HG02623 (cell line): Measurements from ENCODE around the gene PAM.
"Not testable (repeated sequence)": the region's sequence is repeated elsewhere in the genome, so short reads cannot be mapped to it uniquely, and the experiment has no call there.

Experiments
- ATAC-seq: cut with Tn5 transposase; IDR thresholded peaks from one replicate; pipeline ENCODE4 v1.9.1; 2021; ENCODE audit warnings: moderate library complexity; ENCODE audit not compliant: unreplicated experiment

PAM gene

GRCh38 chr5:102891175-102891574, 136.1 kb downstream of the PAM start:
- ATAC-seq, result no peak

DNA sequence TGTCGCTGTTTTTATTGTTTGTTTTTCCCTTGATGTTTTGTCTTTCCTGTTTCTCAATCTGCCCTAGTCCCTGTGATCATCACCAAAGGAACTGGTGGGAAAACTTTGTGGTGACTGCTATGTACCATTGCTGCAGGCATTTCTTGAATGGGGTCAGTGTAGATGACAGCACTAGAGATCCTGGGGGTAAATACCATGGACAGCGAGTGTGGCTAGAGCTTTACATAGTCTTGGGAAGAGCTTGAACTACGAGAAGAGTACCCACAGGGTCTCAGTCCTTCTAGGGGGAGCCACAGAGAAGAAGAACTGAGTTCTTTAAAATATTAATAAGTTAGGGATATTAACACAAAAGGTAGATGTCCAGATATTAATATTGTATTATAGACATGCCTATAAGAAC, 138.8 kb downstream of the PAM start:
- ATAC-seq, result no peak

- no peak for ATAC-seq
These were observed 140.1 kb downstream of the PAM start for GRCh38 chr5:102895234-102895633.

GRCh38 chr5:102895976-102896375, 140.9 kb downstream of the PAM start:
- no peak for ATAC-seq

- ATAC-seq, result no peak
These were observed 146.5 kb downstream of the PAM start for GRCh38 chr5:102901424-102902134.

DNA sequence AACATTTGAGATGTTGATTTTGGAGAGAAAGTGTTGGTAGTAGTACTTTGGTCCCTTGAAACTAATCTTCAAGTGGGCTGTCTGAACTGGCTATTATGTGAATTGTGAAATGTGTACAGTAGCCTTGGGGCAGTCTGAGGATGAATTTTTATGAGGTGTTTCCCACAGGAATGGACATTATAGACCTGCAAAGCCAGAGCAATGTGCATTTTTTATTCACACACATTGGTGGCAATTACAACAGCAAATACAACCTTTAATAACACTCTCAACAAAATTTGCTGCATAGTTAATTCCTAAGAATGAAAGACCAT, 147.0 kb downstream of the PAM start:
- no peak for ATAC-seq

DNA sequence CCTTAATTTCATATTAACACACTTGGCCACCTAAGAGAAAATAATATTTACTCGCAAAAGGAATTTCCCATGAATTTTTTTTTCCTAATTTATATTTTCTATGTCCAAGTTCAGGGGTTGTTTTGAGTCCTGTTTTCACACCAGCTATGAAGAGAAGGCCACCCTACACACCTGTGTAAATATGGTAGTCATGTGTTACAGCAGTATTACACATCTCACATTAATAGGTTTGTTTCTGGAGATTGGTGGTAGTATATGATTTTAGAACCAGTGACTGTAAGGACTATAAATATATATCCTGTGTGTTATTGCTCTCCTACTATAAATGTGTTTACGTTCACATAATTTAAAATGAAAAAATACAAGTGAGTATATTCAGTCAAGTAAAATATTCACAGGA, 147.5 kb downstream of the PAM start:
- no peak for ATAC-seq

DNA sequence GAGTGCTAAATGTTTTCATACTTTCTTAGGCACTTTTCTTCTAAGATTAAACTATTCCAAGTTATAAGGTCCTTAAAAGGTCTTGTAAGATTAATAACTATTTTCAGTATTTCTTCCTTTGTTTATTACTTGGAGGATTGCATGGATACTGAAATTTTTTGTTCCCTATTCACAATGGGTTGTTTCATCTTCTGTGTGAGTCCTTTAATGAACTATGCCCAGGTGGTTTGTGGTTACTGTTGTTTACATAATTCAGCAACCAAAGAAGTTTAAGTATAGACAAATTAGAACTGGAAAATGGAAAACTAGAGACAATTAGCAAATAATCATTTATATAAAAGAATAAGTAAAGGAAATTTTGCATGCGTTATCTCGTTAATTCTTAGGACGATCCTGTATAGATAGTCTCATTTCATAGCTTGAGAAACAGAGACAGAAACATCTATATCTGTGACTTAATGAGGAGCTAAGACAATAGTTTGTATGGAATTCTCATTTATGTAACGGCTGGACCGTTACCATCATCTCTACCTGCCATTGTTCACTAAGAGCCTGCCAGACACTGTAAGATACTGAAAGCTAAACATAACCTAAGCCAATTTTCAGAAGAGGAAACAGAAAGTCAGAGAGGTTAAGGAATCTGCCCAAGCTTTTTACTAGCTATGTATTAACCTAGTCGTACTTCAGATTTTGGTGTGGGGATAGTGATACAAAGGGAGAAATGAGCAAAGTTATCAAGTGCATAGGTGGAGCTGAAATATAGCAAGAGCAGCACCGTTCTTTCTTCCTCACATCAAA, 148.2 kb downstream of the PAM start:
- no peak for ATAC-seq

DNA sequence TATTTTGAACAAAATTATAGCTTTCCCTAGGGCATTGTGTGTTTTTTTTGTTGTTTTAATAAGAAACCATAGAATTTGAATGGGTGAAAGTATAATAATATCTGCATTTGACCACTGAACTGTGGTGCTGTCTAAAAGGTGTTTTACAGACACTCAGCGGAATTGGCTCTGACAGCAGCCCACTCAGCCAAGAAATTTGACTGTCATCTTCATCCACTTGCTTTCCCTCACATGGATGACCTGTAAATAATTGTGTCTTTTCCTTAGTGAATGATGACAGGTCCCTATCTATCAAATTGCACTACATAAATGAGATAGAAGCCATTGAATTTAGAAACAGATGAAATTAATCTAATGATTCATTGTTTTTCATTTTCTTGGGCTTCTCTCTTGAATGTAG, 150.0 kb downstream of the PAM start:
- no peak for ATAC-seq

DNA sequence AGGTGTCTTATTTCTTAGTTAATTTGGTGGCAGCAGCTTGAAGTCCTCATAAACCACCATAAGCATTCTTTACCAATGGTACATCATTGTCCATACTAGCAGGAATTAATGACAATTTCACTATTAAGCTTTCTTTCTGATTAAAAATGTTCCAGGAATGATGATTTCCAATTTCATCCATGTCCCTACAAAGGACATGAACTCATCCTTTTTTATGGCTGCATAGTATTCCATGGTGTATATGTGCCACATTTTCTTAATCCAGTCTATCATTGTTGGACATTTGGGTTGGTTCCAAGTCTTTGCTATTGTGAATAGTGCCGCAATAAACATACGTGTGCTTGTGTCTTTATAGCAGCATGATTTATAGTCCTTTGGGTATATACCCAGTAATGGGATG, 152.0 kb downstream of the PAM start:
- not testable (repeated sequence) for ATAC-seq

DNA sequence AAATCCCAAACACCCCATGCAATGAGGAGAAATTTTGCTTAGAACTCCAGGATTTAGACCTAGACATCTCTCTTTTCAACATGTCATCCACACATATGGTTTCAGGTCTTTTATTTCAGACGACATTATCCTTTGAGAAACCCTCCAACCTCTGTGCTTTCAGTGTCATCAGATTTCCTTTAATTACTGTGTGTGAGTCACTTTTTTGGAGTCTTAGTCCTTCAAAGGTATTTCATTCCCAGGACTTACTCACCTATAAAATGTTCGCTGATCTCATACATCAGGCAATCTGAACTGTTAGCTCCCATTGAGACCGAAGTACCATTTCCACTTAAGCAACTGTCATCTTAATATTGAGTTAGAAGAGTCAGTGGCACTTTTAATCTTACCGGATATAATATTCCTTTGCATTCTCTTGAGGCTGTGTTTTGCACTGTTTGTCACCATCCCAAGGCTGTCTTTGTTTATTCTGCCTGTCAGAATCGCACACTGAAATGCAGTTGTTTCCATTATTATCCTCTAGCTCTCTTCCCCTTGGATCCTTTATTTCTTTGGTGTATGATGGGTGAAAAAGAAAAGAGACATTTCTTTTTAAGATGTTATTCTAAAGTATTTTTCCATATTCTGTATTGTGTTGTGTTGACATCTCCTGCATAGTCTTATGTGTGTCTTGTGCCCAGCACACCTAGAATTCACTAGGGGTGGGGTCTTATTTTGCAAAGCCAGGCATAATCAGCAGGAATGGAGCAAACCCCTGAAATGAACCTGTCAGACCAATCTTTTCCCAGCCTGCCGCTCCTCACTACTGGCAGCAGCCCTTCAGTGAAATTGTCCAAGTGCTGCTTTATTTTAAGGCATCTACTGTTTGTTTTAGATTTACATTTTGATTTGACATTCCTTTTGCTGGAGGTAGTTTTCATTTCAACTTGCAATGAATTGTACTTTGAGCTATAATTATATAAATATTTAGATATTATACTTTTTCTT, 155.4 kb downstream of the PAM start:
- no peak for ATAC-seq

- ATAC-seq, result no peak
These were observed 156.9 kb downstream of the PAM start for GRCh38 chr5:102911973-102912372.

DNA sequence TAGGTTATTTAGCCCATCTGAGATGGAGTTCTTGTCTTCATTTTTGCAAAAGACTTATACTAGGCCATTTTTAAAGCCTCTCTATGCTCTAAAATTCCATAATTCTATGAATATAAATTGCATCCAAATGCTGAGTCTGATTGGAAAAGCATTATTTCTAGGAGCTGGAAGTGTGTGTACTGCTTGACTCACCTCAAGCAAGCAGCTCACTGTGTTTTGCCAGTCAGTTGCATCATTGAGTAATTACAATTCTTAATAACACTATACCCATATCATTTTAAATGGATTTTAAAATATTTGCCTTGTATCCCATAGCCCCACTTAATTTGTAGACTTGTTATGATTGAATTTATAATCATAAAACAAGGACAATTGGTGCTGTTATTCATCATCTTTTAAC, 161.0 kb downstream of the PAM start:
- no peak for ATAC-seq

- no peak for ATAC-seq
These were observed 164.0 kb downstream of the PAM start for GRCh38 chr5:102918986-102919610.

DNA sequence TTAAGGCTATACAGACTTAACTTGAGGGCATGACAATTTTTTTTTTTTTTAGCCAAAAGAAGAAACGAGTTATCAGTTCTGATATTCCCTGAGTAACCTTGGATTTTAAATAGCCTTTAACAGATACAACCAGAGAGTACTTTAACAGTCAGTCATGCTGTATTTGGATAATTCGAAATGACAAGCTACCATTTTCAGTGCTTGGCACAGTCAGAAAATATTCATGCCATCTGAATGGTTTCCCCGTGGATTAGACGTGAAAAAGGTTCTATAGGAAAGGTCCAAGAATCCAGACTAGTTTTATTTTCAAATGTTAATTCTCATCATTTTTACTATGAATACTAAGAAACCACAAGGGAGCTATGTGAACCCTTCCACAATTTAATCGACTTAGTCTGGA, 165.7 kb downstream of the PAM start:
- no peak for ATAC-seq

DNA sequence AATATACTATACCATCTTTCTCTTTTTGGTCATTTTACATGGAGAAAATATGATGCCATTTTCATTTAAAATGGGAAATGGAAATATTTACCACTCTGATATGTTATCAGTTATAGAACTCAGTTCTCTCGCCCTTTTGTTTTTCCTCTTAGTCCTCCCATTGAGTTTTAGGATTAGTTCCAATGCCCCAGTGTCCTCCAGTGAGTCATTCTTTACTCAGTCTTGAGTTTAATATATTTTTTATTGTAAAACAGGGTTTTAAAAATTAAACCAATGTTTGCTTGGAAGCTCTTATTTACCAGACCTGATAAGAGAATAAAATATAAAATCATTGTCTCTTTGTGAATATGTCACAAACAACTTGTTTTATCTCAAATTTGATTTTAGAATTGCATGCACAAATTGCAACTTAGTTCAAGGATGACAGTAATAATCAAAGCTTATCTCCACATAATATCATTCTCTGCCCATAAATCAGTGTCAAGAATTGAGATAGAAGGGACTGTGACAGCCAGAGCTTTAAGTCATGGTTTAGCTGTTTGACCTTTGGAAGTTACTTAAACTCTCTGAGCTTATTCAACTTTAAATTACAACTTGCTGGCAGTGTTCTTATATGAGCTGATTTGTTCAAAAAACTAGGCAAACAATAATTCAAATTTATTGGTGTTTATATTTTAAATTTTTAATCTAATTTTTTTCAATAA, 166.4 kb downstream of the PAM start:
- ATAC-seq, result no peak

DNA sequence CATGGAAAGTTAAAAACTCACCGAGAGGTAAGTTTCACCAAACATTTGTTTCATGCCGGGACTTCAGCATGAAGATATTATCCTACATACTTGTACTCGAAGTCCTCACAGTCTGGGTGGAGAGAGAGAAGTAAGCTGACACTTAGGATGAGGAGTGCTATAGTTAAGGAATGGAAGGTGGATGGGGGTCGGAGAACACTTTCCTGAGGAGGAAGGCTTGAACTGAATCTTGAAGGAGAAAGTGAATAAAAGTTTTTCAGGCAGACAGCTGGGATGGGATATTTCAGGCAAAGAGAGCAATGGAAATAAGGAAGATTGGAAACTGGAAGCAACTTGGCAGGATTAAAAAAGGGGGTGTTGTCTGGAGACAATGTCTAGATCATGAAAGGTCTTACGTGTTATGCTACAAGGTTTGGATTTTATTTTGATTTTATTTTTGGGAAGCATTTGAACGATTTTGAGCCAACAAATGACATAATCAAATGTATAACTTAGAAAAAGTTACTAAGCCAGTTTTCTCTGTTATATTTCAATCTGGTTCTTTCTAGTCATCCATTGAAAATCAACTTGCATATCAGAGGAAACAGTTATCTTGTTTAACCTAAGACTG, 167.1 kb downstream of the PAM start:
- no peak for ATAC-seq

- no peak for ATAC-seq
These were observed 167.8 kb downstream of the PAM start for GRCh38 chr5:102922799-102923477.

DNA sequence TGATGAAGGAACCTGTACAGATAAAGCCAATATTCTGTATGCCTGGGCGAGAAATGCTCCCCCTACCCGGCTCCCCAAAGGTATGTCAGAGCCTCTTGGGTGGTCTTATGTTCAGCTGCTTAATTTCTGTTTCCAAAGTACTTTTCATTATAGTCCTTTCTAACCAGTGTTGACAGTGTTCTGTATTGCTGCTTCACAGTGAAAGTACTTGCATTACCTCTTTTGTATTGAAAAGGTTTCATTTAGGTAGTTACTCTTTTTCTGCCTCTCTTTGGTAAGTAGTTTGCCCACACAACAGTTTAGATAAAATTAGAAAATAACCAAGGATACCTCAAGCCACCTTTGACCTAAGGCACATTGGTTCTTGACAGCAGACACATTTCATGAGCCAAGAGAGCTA, 169.9 kb downstream of the PAM start:
- no peak for ATAC-seq
